ENCODE measurements around the gene SBDS. TPM values are rescaled to one million over a fixed set of nuclear protein-coding genes. Genes with fewer than 3 reads are reported as not detected.
"Not testable (repeated sequence)": the region's sequence is repeated elsewhere in the genome, so short reads cannot be mapped to it uniquely, and the experiment has no call there.

Gene SBDS
- total RNA-seq, 1 donor from 2014 or later = 104 TPM

GRCh38 chr7:67022511-67022910, 27.1 kb upstream of the SBDS start:
- H3K27ac Mint-ChIP-seq (ENCODE audit: unreplicated experiment) = no peak overlapping the region

DNA sequence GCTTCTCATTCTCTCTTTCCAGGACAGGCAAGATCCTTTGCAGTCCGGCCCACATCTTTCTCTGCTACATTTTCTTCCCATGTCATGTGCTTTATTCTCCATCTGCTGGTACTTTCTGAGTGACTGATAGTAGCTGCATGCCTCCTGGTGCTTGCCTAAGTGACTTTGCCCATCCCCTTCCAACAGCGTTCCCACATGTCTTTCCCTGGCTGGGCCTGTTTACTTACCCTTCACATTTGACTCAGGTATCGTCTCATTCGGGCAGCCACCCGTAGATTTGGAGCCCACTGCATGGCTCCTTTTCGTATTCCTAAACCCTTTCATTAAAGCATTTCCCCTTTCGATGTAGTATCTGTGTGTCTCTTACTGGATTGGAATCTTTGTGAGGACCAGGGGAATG, 25.9 kb upstream of the SBDS start:
- peaks cover 28% of the 10 kb centered on the region for H3K36me3 Mint-ChIP-seq (ENCODE audit: unreplicated experiment)
- H3K27me3 Mint-ChIP-seq (ENCODE audit: unreplicated experiment) = no peaks in the 10 kb centered on the region
- TF ChIP-seq CTCF (IDR thresholded peaks at IDR 0.05) = no peak
- no peak overlapping the region for H3K27ac Mint-ChIP-seq (ENCODE audit: unreplicated experiment)
- H3K4me3 Mint-ChIP-seq (ENCODE audit: unreplicated experiment) = no peak overlapping the region
- no peaks in the 10 kb centered on the region for H3K9me3 Mint-ChIP-seq (ENCODE audit: unreplicated experiment)
- DNase-seq (ENCODE audit: extremely low spot score, unreplicated experiment) = no peak
- peaks cover 11% of the 10 kb centered on the region for H3K4me1 Mint-ChIP-seq (ENCODE audit: unreplicated experiment)

More at GRCh38 chr7:67022511-67022910, 27.1 kb upstream of the SBDS start:
- Mint-ChIP-seq H3K9me3 (ENCODE audit: unreplicated experiment) (no peaks in the 10 kb centered on the region), H3K4me1 (ENCODE audit: unreplicated experiment) (peaks cover 11% of the 10 kb centered on the region), H3K36me3 (ENCODE audit: unreplicated experiment) (peaks cover 30% of the 10 kb centered on the region), H3K27me3 (ENCODE audit: unreplicated experiment) (no peaks in the 10 kb centered on the region), H3K4me3 (ENCODE audit: unreplicated experiment) (no peak overlapping the region)
- no peak for TF ChIP-seq CTCF (IDR thresholded peaks at IDR 0.05)
- DNase-seq (ENCODE audit: extremely low spot score, unreplicated experiment) = no peak

DNA sequence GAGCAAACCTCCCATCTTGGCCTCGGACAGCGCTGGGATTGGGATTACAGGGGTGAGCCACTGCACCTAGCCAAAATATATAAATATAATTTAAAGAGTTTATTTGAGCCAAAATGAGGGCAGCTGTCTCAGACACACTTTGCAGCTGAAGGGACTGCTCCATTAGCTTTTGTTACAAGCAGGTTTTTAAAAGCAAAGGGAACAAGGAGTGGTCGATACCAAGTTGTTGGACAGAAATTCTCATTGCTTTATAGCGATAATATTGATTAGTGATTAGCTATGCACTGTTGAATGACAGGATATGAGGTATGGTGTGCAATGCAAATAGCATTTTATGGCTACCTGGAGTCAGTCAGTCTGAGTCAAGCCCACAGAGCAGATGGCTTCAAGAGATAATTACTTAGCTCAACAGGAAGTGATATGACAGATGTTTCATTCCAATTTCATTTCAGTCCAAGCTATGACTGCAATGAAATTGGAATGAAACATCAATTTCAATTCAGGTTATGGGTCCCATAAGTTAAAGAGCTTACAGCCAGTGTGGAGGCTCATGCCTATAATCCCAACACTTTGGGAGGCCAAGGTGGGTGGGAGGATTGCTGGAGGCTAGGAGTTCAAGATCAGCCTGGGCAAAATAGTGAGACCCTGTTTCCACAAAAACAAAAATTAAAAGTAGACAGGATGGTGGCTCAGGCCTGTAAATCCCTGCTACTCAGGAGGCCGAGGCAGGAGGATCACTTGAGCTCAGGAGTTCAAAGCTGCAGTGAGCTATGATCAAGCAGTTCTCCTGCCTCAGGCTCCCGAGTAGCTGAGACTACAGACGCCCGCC, 24.4 kb upstream of the SBDS start:
- Mint-ChIP-seq H3K27me3 (ENCODE audit: unreplicated experiment) (no peaks in the 10 kb centered on the region), H3K4me1 (ENCODE audit: unreplicated experiment) (peaks cover 2% of the 10 kb centered on the region), H3K4me3 (ENCODE audit: unreplicated experiment) (no peak overlapping the region), H3K9me3 (ENCODE audit: unreplicated experiment) (no peaks in the 10 kb centered on the region), H3K36me3 (ENCODE audit: unreplicated experiment) (peaks cover 30% of the 10 kb centered on the region), H3K27ac (ENCODE audit: unreplicated experiment) (no peak overlapping the region)
- no peak for TF ChIP-seq CTCF (IDR thresholded peaks at IDR 0.05)
- DNase-seq (ENCODE audit: extremely low spot score, unreplicated experiment) = no peak

- no peak overlapping the region for H3K4me3 Mint-ChIP-seq (ENCODE audit: unreplicated experiment)
- H3K27me3 Mint-ChIP-seq (ENCODE audit: unreplicated experiment) = no peaks in the 10 kb centered on the region
- no peak overlapping the region for H3K27ac Mint-ChIP-seq (ENCODE audit: unreplicated experiment)
- no peaks in the 10 kb centered on the region for H3K4me1 Mint-ChIP-seq (ENCODE audit: unreplicated experiment)
- no peak for TF ChIP-seq CTCF (IDR thresholded peaks at IDR 0.05)
- DNase-seq (ENCODE audit: extremely low spot score, unreplicated experiment) = no peak
- H3K36me3 Mint-ChIP-seq (ENCODE audit: unreplicated experiment) = peaks cover 32% of the 10 kb centered on the region
- no peaks in the 10 kb centered on the region for H3K9me3 Mint-ChIP-seq (ENCODE audit: unreplicated experiment)
Observed at GRCh38 chr7:67018940-67019339, 23.6 kb upstream of the SBDS start.

- not testable (repeated sequence) for H3K4me1 Mint-ChIP-seq (ENCODE audit: unreplicated experiment); H3K27ac Mint-ChIP-seq (ENCODE audit: unreplicated experiment); H3K27me3 Mint-ChIP-seq (ENCODE audit: unreplicated experiment); DNase-seq (ENCODE audit: extremely low spot score, unreplicated experiment); H3K9me3 Mint-ChIP-seq (ENCODE audit: unreplicated experiment); H3K4me3 Mint-ChIP-seq (ENCODE audit: unreplicated experiment)
- peaks cover 32% of the 10 kb centered on the region for H3K36me3 Mint-ChIP-seq (ENCODE audit: unreplicated experiment)
Observed at GRCh38 chr7:67017971-67018370, 22.6 kb upstream of the SBDS start.

GRCh38 chr7:67014076-67014622, 18.8 kb upstream of the SBDS start:
- H3K36me3 Mint-ChIP-seq (ENCODE audit: unreplicated experiment) = peaks cover 24% of the 10 kb centered on the region
- not testable (repeated sequence) for H3K27me3 Mint-ChIP-seq (ENCODE audit: unreplicated experiment)

DNA sequence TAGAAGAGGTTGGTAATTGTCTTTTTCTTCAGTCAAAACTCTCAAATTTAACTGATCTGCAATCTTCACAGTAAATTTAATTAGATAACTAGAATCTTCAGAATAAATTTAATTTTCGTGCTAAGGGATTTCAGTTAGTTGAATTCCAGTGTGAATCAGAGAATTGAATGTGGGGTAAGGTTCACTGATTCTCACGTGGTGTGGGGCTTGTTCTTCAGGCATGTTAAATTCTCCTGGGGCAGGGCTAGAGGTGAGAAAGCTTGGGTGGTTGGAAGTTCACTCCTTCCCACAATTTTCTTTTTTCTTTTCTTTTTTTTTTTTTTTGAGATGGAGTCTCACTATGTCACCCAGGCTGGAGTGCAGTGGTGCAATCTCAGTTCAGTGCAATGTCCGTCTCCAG, 14.3 kb upstream of the SBDS start:
- not testable (repeated sequence) for H3K9me3 Mint-ChIP-seq (ENCODE audit: unreplicated experiment); H3K27ac Mint-ChIP-seq (ENCODE audit: unreplicated experiment); DNase-seq (ENCODE audit: extremely low spot score, unreplicated experiment); H3K4me3 Mint-ChIP-seq (ENCODE audit: unreplicated experiment); H3K4me1 Mint-ChIP-seq (ENCODE audit: unreplicated experiment); H3K27me3 Mint-ChIP-seq (ENCODE audit: unreplicated experiment)
- peaks cover 24% of the 10 kb centered on the region for H3K36me3 Mint-ChIP-seq (ENCODE audit: unreplicated experiment)

More at GRCh38 chr7:67014076-67014622, 18.8 kb upstream of the SBDS start:
- H3K9me3 Mint-ChIP-seq (ENCODE audit: unreplicated experiment); H3K27ac Mint-ChIP-seq (ENCODE audit: unreplicated experiment); H3K4me3 Mint-ChIP-seq (ENCODE audit: unreplicated experiment); H3K4me1 Mint-ChIP-seq (ENCODE audit: unreplicated experiment); DNase-seq (ENCODE audit: extremely low spot score, unreplicated experiment): not testable (repeated sequence)
